Cardiac fibroblast (primary cell): ENCODE results near the gene FRMD1.

Experiments
- DNase-seq, 2 donors: peaks; one replicate each; pipeline versions ENCODE4 v3.0.0 to v3.0.0-alpha.2; 2010; ENCODE audit warnings: low read depth in 2 of 2
- H3K4me3 ChIP-seq, 2 donors: replicated peaks in 1 of 2; 1 replicate in 1 of 2; 2 replicates in 1 of 2; pipeline ENCODE4 v1.5.1; 2011; ENCODE audit warnings: low read depth in 2 of 2, low read length in 2 of 2, mild to moderate bottlenecking in 2 of 2, moderate library complexity in 1 of 2
- TF ChIP-seq, protein P1 (sequence below): IDR thresholded peaks from one replicate; pipeline ENCODE4 v1.5.1; 2011; ENCODE audit warnings: low read depth, mild to moderate bottlenecking, low read length, inconsistent platforms

The FRMD1 gene

DNA sequence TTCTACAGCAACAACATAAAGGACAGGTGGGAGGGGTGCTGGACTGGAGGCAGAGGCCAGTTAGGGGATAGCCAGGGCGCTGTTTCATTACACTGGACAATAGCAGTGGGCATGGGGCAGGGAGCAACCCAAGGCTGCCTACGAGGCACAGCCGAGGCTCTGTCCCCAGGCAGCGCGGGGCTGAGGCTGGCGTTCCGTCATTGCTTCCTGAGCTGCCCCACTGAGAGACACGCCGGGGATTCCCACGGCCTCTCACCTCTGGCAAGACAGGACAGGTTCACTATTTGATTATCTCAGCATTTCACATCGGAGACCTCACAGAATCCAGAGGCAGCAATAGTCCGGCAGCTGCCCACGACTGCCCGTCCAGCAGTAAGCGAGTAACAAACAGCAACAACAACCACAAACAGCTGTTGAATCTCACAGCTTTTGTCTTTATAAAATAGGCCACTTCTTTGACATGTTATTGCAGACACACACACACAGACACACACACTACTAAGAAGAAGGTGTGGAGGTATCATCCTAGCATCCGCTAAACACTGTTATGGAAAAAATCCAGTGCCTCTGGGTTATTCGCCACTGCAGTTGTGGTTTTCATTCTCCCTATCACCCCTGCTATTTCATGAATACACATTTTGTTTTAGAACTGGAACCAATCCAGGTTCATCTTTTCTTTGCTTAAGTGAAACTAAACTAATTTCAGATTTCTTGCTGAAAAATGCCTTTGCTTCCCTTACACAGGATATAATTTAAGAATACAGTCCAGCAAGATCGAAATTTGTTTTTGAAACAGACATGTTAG lies 62.1 kb downstream of the FRMD1 start:
- DNase-seq = peak in 1 of 2 donors; percentile 27
- no peak overlapping the region for H3K4me3 ChIP-seq
- TF ChIP-seq, protein P1, sequence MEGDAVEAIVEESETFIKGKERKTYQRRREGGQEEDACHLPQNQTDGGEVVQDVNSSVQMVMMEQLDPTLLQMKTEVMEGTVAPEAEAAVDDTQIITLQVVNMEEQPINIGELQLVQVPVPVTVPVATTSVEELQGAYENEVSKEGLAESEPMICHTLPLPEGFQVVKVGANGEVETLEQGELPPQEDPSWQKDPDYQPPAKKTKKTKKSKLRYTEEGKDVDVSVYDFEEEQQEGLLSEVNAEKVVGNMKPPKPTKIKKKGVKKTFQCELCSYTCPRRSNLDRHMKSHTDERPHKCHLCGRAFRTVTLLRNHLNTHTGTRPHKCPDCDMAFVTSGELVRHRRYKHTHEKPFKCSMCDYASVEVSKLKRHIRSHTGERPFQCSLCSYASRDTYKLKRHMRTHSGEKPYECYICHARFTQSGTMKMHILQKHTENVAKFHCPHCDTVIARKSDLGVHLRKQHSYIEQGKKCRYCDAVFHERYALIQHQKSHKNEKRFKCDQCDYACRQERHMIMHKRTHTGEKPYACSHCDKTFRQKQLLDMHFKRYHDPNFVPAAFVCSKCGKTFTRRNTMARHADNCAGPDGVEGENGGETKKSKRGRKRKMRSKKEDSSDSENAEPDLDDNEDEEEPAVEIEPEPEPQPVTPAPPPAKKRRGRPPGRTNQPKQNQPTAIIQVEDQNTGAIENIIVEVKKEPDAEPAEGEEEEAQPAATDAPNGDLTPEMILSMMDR = no peak

DNA sequence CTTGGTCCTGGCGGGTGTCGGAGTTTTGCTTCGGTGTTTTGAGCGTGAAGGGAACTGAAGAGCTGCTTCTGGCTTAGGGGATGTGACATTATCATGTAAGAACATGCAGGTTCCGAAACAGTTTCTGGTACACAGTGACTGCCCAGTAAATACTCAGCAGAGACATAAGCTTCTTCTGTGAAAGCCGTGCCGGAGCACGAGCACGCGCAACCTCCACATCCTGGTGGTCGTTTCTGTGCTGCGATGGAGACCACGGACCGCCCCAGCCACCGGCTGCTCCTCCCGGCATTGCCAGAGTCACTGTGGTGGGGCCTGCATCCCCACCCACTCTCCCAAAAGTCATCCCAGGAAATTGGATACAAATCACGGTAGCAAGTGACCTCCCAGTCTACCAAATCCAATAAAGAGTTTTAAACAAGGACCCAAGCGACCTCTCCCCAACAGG lies 62.8 kb downstream of the FRMD1 start:
- DNase-seq = no peak
- H3K4me3 ChIP-seq = no peak overlapping the region
- TF ChIP-seq, protein P1 = no peak

DNA sequence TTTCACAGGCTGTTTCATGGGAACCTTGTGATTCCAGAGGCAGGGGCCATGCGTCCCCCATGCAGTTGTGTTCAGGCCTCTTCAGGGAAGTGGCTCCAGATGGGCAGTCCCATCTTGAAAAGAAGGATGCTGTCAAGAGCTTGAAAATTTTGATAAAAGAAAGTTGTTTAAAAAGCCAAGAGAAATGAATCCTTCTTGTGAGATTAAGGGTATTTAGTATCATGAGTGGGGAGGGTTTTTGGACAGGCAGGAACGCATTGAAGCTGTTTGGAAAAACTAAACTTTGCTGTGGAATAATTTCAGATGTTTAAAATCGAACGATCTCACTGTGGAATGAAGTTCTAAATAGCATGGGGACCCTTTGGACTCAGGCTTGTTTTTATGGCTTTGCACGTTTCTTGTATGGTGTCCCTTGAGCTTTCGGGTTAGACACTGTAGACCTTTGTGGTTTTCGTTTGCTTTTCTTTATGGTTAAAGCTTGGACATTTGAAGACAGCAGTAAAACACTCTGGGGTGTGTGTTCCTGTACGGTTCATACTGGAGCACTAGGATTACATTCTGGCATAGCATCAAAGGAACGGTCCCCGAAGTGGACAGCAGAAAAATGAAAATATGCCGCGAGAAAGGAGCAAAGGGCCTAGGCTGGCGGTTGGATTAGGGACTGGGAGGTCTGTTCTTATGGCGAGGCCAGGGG lies 63.4 kb downstream of the FRMD1 start:
- peak in 1 of 2 donors; percentile 19 for DNase-seq
- H3K4me3 ChIP-seq = no peak overlapping the region
- TF ChIP-seq, protein P1 = no peak

DNA sequence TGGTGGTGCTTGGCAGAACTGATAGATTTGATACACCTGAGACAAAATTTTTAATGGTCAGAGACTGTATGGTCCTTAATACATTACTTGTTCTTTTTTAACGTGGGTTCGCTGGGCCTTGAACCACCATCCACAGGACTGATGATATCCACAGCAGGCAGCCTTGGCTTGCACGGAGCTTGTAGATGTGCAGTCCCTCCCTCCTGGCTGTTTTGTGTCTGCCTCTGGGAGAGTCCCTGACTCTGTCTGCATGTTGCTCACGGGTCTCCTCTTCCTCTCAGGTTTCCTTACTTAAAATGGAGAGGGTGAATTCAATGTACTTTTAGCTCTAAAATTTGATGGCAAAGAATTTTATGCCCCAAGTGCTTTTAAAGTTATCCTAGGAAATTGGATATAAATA lies 64.0 kb downstream of the FRMD1 start:
- DNase-seq = no peak

DNA sequence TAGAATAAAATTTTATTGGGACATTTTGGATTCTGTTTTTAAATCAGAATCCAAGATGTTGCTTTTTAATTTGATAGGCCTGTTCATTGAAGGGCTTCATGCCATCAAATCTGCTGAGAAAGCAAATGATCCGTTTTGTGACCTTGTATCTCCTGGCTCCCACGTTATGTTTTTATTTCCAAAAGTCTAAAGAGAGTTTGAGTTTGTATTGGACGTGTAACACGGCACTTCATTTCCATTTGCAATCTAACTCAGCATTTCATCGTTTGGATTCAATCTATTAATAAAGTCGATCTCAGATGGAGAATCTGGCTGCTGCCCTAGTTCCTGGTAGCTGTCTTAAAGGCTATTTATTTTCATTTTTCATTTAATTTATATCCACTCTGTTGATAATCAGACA lies 64.6 kb downstream of the FRMD1 start:
- DNase-seq = no peak
- no peak overlapping the region for H3K4me3 ChIP-seq

More for the DNA sequence above, 64.0 kb downstream of the FRMD1 start:
- TF ChIP-seq, protein P1 = no peak
- H3K4me3 ChIP-seq = no peak overlapping the region

DNA sequence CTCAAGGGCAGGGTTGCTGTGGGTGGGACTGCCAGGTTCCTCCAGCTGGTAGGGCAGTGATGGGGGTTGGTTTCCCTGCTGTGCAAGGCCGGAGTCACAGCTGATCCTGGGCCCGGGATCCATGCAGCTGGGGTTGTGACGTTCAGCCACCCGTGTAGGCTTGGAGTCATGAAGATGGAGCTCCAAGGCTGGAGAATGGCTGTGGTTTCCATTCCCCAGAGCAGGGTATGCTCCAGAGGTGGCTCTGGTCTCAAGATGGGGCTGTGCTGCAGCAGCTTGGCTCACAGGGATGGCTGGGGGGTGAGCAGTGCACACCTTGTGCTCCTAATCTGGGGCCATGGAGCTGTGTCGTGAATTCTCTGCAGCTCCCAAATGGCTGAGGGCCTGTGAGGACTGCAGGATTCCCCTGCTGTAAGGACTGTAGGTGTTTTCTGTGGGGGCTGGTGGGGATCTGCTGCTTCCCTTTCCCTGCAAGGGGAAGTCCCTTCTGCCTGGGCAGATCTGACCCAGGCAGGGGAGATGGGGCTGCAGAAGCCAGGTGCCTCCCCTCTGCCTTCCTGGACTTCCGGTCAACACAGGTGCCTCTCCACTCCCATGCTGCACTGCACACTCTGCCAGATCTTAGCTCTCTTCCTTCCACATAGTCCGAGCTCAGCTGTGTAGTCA lies 65.6 kb downstream of the FRMD1 start:
- H3K4me3 ChIP-seq = no peak overlapping the region
- TF ChIP-seq, protein P1 = no peak
- no peak for DNase-seq

More for the DNA sequence above, 64.6 kb downstream of the FRMD1 start:
- TF ChIP-seq, protein P1 = no peak
